ENCODE measurements around the gene NTMT1.
"Not testable (repeated sequence)": the region's sequence is repeated elsewhere in the genome, so short reads cannot be mapped to it uniquely, and the experiment has no call there.

NTMT1 gene

GRCh38 chr9:129586685-129587084 lies 39.3 kb upstream of the NTMT1 start:
- Histone ChIP-seq H3K9me3 (replicated peaks; ENCODE audit: low read length) (no peaks in the 10 kb centered on the region), H3K27me3 (ENCODE audit: control insufficient read depth, insufficient read depth, low read length) (no peaks in the 10 kb centered on the region), H3K9ac (ENCODE audit: low read depth, low read length) (no peak overlapping the region), H3K4me1 (ENCODE audit: control insufficient read depth, insufficient read depth, low read length) (peaks cover 7% of the 10 kb centered on the region), H3K4me2 (ENCODE audit: low read length) (no peak overlapping the region), H3K4me3 (ENCODE audit: low read length) (no peak overlapping the region), H3K36me3 (ENCODE audit: insufficient read depth, low read length) (no peaks in the 10 kb centered on the region)

- Histone ChIP-seq H3K4me2 (ENCODE audit: low read length) (no peak overlapping the region), H3K36me3 (ENCODE audit: insufficient read depth, low read length) (no peaks in the 10 kb centered on the region), H3K9ac (ENCODE audit: low read depth, low read length) (no peak overlapping the region), H3K27me3 (ENCODE audit: control insufficient read depth, insufficient read depth, low read length) (no peaks in the 10 kb centered on the region), H3K4me1 (ENCODE audit: control insufficient read depth, insufficient read depth, low read length) (peaks cover 7% of the 10 kb centered on the region), H3K9me3 (replicated peaks; ENCODE audit: low read length) (no peaks in the 10 kb centered on the region), H3K4me3 (ENCODE audit: low read length) (no peak overlapping the region)
Measured at GRCh38 chr9:129587487-129588262, 38.3 kb upstream of the NTMT1 start.

GRCh38 chr9:129590466-129590865 lies 35.5 kb upstream of the NTMT1 start:
- Histone ChIP-seq H3K27me3 (ENCODE audit: control insufficient read depth, insufficient read depth, low read length) (no peaks in the 10 kb centered on the region), H3K9ac (ENCODE audit: low read depth, low read length) (no peak overlapping the region), H3K9me3 (replicated peaks; ENCODE audit: low read length) (no peaks in the 10 kb centered on the region), H3K4me1 (ENCODE audit: control insufficient read depth, insufficient read depth, low read length) (peaks cover 12% of the 10 kb centered on the region), H3K4me3 (ENCODE audit: low read length) (no peak overlapping the region), H3K4me2 (ENCODE audit: low read length) (no peak overlapping the region), H3K36me3 (ENCODE audit: insufficient read depth, low read length) (no peaks in the 10 kb centered on the region)

GRCh38 chr9:129591916-129592315 lies 34.0 kb upstream of the NTMT1 start:
- no peaks in the 10 kb centered on the region for H3K27me3 ChIP-seq (ENCODE audit: control insufficient read depth, insufficient read depth, low read length)
- no peaks in the 10 kb centered on the region for H3K9me3 ChIP-seq (replicated peaks; ENCODE audit: low read length)
- peaks cover 22% of the 10 kb centered on the region for H3K4me1 ChIP-seq (ENCODE audit: control insufficient read depth, insufficient read depth, low read length)
- H3K4me3 ChIP-seq (ENCODE audit: low read length): no peak overlapping the region
- H3K36me3 ChIP-seq (ENCODE audit: insufficient read depth, low read length): no peaks in the 10 kb centered on the region
- H3K9ac ChIP-seq (ENCODE audit: low read depth, low read length): no peak overlapping the region
- no peak overlapping the region for H3K4me2 ChIP-seq (ENCODE audit: low read length)

GRCh38 chr9:129592790-129593189 lies 33.2 kb upstream of the NTMT1 start:
- not testable (repeated sequence) for H3K9me3 ChIP-seq (replicated peaks; ENCODE audit: low read length); H3K27me3 ChIP-seq (ENCODE audit: control insufficient read depth, insufficient read depth, low read length); H3K4me3 ChIP-seq (ENCODE audit: low read length); H3K36me3 ChIP-seq (ENCODE audit: insufficient read depth, low read length); H3K4me2 ChIP-seq (ENCODE audit: low read length); H3K9ac ChIP-seq (ENCODE audit: low read depth, low read length)
- H3K4me1 ChIP-seq (ENCODE audit: control insufficient read depth, insufficient read depth, low read length): peaks cover 26% of the 10 kb centered on the region

- Histone ChIP-seq H3K27me3 (ENCODE audit: control insufficient read depth, insufficient read depth, low read length) (no peaks in the 10 kb centered on the region), H3K4me2 (ENCODE audit: low read length) (no peak overlapping the region), H3K9ac (ENCODE audit: low read depth, low read length) (no peak overlapping the region), H3K4me3 (ENCODE audit: low read length) (no peak overlapping the region), H3K9me3 (replicated peaks; ENCODE audit: low read length) (no peaks in the 10 kb centered on the region), H3K4me1 (ENCODE audit: control insufficient read depth, insufficient read depth, low read length) (peaks cover 31% of the 10 kb centered on the region), H3K36me3 (ENCODE audit: insufficient read depth, low read length) (no peaks in the 10 kb centered on the region)
Measured at GRCh38 chr9:129594632-129595031, 31.3 kb upstream of the NTMT1 start.

GRCh38 chr9:129595311-129595741 lies 30.6 kb upstream of the NTMT1 start:
- H3K9ac ChIP-seq (ENCODE audit: low read depth, low read length): no peak overlapping the region
- H3K4me3 ChIP-seq (ENCODE audit: low read length): no peak overlapping the region
- H3K4me1 ChIP-seq (ENCODE audit: control insufficient read depth, insufficient read depth, low read length): peaks cover 31% of the 10 kb centered on the region
- no peaks in the 10 kb centered on the region for H3K9me3 ChIP-seq (replicated peaks; ENCODE audit: low read length)
- peak overlapping the region; percentile 2 for H3K4me2 ChIP-seq (ENCODE audit: low read length)
- H3K27me3 ChIP-seq (ENCODE audit: control insufficient read depth, insufficient read depth, low read length): no peaks in the 10 kb centered on the region
- H3K36me3 ChIP-seq (ENCODE audit: insufficient read depth, low read length): no peaks in the 10 kb centered on the region

GRCh38 chr9:129595903-129596540 lies 29.9 kb upstream of the NTMT1 start:
- no peak overlapping the region for H3K4me3 ChIP-seq (ENCODE audit: low read length)
- peaks cover 31% of the 10 kb centered on the region for H3K4me1 ChIP-seq (ENCODE audit: control insufficient read depth, insufficient read depth, low read length)
- no peaks in the 10 kb centered on the region for H3K36me3 ChIP-seq (ENCODE audit: insufficient read depth, low read length)
- H3K9ac ChIP-seq (ENCODE audit: low read depth, low read length): no peak overlapping the region
- no peaks in the 10 kb centered on the region for H3K9me3 ChIP-seq (replicated peaks; ENCODE audit: low read length)
- no peaks in the 10 kb centered on the region for H3K27me3 ChIP-seq (ENCODE audit: control insufficient read depth, insufficient read depth, low read length)
- no peak overlapping the region for H3K4me2 ChIP-seq (ENCODE audit: low read length)

- peak overlapping the region; percentile 65 for H3K9ac ChIP-seq (ENCODE audit: low read depth, low read length)
- H3K9me3 ChIP-seq (replicated peaks; ENCODE audit: low read length): no peaks in the 10 kb centered on the region
- no peaks in the 10 kb centered on the region for H3K27me3 ChIP-seq (ENCODE audit: control insufficient read depth, insufficient read depth, low read length)
- H3K36me3 ChIP-seq (ENCODE audit: insufficient read depth, low read length): no peaks in the 10 kb centered on the region
- H3K4me2 ChIP-seq (ENCODE audit: low read length): peak overlapping the region; percentile 91
- H3K4me3 ChIP-seq (ENCODE audit: low read length): peak overlapping the region; percentile 38
- peaks cover 31% of the 10 kb centered on the region for H3K4me1 ChIP-seq (ENCODE audit: control insufficient read depth, insufficient read depth, low read length)
Measured at GRCh38 chr9:129596541-129597331, 29.2 kb upstream of the NTMT1 start.

GRCh38 chr9:129597355-129598088 lies 28.4 kb upstream of the NTMT1 start:
- Histone ChIP-seq H3K27me3 (ENCODE audit: control insufficient read depth, insufficient read depth, low read length) (no peaks in the 10 kb centered on the region), H3K4me2 (ENCODE audit: low read length) (peak overlapping the region; percentile 91), H3K36me3 (ENCODE audit: insufficient read depth, low read length) (no peaks in the 10 kb centered on the region), H3K9me3 (replicated peaks; ENCODE audit: low read length) (no peaks in the 10 kb centered on the region), H3K4me1 (ENCODE audit: control insufficient read depth, insufficient read depth, low read length) (peaks cover 31% of the 10 kb centered on the region), H3K9ac (ENCODE audit: low read depth, low read length) (peak overlapping the region; percentile 75), H3K4me3 (ENCODE audit: low read length) (peak overlapping the region; percentile 64)

- H3K9ac ChIP-seq (ENCODE audit: low read depth, low read length): no peak overlapping the region
- peaks cover 31% of the 10 kb centered on the region for H3K4me1 ChIP-seq (ENCODE audit: control insufficient read depth, insufficient read depth, low read length)
- H3K4me2 ChIP-seq (ENCODE audit: low read length): peak overlapping the region; percentile 91
- no peaks in the 10 kb centered on the region for H3K36me3 ChIP-seq (ENCODE audit: insufficient read depth, low read length)
- no peak overlapping the region for H3K4me3 ChIP-seq (ENCODE audit: low read length)
- no peaks in the 10 kb centered on the region for H3K9me3 ChIP-seq (replicated peaks; ENCODE audit: low read length)
- H3K27me3 ChIP-seq (ENCODE audit: control insufficient read depth, insufficient read depth, low read length): no peaks in the 10 kb centered on the region
Measured at GRCh38 chr9:129598089-129598596, 27.8 kb upstream of the NTMT1 start.

Data from skeletal muscle satellite cell (primary cell).